ENCODE results near the gene HJURP.

The HJURP gene

DNA sequence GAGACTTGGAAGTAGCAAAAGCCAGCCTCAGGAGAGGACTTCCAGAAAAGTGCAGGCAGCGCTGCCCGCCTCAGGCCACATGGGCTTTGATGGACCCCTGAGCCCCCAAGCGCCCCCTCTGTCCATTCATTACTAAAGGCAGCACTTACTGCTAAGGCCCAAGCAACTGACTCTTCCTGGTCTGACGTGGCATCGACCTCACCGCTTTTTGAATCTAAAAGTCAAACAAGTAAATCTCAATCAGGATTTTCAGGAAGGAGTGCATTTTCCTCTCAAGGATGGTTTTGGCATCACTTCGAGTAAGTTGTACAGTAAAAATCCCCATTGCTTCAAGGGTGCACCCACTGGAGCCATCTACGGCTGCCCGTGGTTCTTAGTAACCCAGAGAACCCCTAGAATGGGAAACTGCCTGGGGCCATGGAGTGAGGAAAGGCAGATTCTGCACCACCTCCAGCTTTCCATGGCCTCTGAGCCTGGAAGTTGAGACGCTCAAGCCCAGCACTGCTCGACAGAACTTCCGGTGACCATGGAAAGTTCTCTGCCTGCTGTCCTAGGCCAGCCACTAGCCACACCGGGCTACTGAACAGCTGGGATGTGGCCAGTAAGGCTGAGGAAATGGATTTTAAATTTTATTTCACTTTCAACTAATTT, 7.0 kb downstream of the HJURP start:
- DNase-seq: no peak

DNA sequence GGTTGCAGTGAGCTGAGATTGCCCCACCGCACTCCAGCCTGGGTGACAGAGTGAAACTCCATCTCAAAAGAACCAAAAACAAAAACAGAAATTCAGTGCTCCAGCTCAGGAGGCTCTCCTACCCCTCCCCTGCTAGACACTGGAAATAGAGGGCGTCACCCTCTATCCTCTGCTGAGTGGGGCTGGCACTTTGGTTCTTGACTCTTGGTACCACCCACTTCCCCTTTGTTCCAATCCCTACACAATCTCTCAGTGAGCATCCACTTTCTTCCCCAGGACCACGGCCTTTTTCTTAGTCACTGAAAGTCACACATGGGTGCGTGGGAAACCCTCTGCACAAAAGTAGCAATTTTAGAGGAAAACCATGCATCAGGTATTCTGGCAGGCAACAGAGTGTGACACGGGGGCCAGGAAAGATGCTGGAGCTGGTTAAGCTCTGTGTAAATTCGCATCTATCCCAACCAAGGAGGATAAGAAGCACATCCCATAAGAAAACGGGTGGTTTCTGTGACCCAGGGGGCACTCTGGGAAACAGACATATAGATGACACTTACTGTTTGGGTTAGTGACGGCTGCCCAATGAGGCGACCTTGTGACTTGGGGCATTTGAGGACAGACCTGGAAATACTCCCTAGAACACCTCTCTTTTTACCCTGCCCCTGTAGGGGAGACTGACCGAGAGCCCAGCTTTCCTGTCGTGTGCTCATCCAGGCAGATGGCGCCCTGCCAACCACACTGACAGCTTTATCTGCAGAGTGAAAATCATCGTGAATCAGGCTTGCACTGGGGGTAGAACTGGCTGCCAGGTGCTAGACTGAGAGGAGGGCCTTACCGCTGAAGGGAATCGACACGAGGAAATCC, 7.7 kb downstream of the HJURP start:
- DNase-seq: no peak

DNA sequence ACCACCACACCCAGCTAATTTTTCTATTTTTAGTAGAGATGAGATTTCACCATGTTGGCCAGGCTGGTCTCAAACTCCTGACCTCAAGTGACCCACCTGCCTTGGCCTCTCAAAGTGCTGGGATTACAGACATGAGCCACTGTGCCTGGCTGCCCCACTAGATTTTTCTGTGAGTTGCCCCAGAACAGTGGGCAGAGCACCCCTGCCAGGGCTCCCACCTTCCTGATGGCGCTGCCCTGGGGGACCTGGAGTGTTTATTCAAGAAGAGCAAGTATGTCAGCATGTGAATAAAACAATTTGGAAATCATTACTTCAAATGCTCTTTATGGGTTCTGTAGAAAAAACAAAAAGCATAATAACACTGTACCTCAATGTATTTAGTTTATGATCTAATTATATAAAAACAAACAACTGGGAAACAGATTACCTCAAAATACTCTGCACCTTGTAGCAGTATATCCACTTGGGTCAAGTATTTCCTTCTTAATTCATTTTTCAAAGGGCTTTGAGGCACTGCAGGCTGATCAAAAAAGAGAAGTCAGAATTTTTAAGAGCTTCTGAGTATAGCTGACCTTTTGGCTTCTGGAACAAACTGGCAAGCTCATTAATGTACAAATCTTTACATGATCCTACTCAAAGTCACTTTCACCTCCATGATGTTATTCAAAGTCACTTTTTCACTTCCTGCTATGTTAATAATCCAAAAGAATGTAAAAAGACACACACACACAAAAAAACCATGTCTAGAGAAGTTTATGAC, 8.9 kb downstream of the HJURP start:
- DNase-seq: no peak

DNA sequence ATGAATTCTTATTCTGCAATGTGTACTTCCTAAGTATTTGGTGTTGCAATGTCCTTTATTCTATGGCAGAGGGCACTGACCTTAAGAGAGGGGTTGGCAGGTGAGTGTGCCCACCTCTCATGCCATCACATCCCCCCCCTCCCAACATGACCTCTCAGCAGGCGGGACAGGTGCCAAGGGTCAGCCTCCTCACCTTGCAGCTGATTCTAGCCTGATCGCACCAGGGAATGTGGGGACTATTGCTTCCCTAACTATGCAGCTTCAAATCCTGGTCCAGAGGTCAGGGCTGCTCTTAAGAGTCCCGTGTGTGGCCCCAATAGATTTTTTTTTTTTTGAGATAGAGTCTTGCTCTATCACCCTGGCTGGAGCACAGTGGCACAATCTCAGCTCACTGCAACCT, 9.5 kb downstream of the HJURP start:
- no peak for DNase-seq

DNA sequence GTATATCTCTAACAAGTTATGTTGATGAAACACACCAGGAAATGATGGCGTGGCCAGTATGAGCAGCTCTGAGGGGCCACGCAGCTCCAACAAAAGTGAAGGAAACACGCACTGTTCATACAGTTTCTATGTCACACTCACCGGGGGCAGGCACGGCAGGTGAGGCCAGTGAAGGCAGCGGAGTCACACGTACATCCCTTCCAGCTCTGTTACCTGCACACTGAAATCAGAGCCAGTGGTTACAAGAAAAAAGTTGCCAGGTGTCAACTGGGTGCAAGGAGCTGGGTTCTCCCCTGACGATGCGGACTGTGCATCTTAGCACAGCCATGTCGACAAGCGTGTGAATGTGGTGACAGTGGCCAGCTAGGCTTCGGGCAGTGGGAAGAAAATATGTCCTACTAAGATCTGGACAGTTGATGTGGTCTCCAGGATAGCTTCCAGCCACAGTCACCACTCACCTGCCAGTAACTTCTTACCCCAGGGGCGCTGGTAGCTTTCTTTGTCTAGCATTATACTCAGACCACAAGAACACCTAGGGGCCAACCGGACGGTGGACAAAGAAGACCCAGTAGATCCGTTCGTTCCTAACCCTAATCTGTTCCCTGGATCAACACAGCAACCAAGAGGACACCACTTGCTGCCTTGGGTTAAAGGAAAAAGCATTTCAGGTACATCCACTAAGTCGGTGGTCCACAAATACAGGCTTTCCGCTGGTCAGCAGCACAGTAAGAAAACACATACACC, 10.1 kb downstream of the HJURP start:
- no peak for DNase-seq

DNA sequence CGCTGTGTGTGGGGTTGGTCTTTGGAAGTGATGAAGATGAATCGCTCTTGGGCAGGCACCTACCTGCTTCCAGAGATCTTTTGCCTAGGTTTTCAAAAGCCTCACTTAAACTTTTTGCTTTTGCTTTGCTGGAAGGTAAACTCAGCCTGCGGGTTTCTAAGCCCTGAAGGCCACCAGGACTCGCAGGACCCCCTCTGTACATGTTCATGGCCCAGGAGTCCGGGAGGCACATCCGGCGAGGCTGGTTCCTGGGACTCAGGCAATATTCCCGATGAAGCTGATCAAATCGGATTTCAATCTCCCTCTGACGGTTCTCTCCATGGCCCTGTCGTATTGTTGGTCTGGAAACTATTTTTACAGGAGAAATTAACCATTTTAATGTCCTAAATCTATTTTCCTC, 13.2 kb downstream of the HJURP start:
- DNase-seq: no peak

DNA sequence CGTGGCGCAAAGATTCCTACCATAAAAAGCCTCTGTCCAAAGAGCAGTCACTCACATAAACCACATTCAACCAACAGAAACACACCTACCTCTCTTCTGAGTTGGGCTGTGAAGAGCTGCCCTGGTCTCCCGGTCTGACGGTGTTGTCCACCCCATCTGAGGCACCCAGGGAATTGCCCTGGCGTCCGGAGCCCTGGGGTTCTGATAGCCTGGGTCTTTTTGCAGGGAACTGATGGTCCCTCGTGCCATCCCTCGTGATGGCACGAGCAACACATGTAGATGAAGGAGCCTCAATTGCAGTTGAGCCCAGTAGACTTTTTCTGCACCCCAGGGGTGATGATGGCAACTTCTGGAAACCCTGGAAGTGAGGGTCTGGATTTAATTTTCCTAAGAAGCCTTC, 13.8 kb downstream of the HJURP start:
- DNase-seq: no peak

DNA sequence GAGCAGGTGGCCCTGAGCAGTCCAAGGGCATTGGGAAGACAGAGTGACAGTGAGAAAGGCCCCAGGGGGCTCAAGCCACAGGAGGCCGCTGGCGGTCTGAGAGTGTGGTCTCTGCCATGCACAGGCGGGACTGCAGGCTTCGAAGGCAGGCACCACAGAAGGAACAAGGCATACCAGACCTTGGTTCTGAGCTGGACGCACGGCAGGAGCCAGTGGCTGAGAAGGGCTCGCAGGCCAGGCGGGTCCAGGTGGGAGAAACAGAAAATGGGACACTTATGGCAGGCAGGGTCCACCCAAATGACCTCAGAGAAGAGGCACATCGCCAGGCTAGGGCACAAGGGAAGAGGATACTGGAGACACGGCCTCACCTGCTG, 14.9 kb downstream of the HJURP start:
- no peak for DNase-seq

DNA sequence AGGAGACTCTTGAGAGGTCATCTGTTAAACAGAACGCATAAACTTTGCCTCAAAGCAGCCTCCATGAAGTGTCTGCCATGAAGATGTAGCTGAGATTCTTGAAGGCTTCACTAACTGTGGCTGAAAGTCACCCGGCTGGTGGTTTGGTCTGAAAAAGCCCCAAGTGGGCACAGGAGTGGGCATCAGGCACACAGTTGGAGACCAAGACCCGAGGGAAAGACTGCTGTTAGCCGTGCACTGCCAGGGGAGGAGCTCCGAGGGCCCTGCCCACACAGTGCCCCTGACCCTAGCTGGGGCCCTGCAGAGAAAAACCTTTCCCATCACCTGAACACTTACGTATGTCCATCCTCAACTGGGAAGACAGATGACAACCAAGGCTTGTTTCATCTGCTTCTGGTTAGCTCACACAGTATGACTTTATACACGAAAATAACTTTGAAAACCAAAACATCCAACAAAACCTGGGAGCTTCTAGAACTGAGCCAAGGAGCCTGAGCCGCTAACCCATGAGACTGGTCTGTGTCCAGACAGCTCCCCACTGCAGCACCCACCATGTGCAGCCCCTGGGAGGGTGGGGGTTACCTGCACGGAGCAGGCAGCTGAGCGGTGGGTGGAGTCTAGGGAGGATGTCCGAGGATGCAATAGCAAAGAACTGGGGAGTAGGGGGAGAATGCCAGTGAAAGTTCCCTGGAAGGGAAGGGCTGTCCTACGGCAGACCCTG, 15.4 kb downstream of the HJURP start:
- DNase-seq: no peak

DNA sequence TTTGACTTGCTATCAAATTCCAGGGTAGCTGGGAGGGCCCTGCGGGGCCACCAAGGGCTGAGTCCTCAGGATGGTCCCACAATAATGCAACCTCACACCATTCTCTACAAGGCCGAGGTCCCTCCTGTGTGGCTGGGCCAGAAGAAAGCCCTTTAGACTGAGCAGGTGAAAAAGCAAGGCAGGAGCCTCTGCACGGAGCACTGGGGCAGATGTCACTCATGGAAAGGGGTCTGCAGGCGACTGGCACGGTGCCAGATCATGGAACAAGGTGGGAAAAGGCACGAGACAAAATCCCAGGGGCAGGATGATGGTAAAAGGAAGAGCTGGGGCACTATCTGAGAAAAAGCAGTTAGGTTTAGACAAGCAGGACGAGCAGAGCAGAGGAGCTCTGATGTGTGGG, 16.1 kb downstream of the HJURP start:
- no peak for DNase-seq

DNA sequence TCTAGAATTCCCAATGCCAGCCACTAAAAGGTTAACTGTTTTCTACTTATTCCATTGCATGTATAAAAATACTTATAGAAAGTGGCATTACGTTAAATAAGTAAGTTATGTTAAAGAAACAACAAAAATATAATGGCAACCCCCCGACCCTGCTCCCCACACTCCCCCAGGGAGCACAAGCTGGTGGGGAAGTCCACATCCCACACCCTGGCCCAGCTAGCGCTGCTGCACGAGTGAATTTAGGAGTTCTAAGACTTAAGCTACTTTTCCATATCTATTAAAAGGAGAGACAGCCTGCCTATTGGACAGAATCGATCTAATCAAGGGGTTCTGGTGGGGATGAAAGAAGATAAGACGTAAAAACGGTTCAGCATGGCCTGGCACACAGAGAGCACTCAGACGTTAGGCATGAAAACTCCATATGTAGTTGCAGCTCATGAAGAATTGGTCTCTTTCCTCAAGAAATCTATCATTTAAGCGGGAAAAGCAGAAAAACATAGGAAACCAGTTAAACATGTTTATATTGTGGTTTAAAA, 16.6 kb downstream of the HJURP start:
- no peak for DNase-seq

DNA sequence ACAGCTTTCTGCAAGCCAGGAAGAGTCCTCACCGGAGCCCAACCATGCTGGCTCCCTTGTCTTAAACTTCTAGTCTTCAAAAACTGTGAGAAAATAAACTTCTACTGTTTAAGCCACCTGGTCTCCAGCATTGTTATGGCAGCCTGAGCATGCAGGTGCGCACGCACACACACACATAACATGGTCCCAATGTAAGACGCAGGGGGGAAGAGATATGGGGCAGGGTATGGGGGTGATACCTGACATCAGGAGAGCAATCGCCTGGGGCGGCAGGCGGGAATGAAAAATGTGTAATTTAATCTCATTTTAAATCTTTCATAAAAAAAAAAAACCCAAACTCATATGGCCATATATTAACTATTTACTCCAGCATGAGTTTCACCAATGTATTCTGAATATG, 18.0 kb downstream of the HJURP start:
- DNase-seq: no peak

DNA sequence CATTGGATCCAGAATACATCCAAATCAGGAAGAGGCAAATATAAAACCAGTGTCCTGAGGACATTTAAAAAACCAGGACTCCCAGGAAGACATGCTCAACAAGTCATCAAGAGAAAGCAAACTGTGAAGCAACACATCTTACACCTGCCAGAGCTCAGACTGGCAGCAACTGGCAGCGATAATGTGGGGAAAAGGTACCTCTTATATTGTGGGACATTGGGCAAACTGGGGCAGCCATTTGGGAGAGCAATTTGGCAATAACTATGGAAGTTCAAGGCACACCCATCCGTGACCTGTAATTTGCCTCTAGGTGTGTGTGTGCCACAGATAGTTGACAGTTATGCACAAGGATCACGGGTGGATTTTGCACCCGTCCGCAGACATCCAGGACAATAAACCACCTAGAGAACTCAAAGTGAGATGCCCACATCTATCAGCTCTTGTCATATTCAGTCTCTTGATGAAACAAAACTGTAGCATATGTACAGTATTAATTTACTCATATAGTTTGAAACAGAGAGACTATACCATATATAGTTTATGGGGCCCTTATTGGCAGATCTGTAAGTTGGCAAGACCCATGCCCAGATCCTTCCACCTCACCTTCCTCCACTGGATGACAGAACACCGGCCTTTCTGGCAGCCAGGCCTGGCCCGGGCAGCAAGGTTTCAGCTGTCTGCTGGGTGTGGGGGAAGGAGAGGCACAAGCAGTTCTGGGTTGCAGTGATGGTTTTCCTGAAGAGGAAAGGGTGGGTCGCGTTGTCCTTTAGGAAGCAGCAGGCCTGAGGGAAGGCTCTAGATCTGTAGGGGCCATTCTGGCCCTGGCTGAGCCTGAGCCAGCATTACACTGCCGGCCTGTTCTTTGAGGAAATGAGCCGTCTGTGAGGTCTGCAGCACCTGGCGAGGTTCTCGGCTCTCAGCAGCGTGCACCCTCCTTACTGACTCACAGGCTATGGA, 18.8 kb downstream of the HJURP start:
- no peak for DNase-seq

DNA sequence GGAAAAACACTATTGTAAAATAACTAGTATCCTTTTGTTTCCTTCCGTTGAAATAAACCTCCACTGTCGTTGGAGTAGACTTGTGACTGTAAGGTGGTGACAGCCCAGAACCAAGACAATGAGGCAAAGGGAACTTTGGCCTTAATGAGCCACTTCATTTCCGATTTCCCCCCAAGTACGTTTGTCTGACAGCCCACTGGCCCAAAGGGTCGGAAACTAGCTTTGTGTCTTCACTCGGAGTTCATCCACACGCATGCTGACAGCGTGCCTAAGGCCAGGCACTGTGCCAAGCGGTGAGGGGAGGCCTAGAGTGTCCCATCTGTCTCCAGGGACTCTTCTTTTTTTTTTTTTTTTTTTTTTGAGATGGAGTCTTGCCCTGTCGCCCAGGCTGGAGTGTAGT, 21.0 kb downstream of the HJURP start:
- DNase-seq: no peak

DNA sequence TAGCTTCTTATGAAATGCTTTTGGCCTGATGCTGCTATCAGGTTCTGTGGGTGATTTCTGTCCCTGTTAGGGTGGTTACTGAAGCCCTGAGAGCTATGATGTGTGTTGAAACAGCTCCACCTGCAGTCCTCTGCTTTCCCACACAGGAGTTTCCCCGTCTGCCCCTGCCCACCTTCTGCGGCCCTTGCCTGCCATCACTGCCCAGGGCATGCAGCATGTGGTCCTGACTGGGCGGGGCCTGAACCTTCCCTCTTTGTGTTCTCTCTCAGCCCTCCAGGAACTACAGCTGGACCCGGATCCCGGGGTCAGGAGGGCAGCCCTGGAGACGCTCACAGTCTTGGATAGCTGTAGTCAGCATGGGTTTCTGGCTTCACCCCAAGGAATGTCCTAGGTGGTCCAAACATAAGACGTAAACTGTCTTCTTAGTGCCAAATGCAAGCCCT, 21.4 kb downstream of the HJURP start:
- DNase-seq: no peak

DNA sequence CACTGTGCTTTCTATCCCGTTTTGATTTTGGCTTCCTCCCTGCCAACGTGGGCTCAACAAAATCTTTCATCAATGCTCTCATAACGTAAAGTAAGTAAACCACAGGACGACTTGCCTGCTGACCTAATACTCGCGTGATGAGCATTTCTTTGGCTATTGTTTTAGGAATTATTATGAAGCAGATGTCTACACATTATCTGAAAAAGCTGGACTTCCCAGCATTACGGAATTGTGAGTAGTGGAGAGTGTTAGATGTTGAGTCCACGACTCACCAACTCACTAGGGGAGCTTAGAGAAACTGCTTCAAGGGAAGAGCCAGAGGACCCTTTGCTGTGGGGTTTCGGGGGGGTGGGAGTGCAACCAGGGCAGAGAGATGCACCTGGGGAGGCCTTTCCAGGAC, 21.9 kb downstream of the HJURP start:
- no peak for DNase-seq

DNA sequence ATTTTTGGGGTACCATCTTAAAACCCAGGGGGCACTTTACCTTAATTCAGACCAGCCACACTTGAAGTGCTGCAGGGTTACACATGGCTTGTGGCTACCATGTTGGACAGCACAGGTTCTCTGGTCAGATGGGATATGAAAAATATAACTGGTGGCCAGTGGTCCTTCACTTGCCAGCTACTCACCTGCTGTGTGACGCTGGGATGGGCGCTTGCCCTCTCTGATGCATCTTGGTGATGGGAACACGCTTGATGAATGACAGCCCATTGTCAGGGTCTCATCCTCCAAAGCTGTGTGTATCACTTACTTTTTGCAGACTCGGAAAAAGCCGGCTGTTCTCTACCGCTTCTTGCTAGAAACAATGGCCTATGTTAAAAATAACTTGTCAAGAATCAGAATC, 22.5 kb downstream of the HJURP start:
- DNase-seq: no peak

DNA sequence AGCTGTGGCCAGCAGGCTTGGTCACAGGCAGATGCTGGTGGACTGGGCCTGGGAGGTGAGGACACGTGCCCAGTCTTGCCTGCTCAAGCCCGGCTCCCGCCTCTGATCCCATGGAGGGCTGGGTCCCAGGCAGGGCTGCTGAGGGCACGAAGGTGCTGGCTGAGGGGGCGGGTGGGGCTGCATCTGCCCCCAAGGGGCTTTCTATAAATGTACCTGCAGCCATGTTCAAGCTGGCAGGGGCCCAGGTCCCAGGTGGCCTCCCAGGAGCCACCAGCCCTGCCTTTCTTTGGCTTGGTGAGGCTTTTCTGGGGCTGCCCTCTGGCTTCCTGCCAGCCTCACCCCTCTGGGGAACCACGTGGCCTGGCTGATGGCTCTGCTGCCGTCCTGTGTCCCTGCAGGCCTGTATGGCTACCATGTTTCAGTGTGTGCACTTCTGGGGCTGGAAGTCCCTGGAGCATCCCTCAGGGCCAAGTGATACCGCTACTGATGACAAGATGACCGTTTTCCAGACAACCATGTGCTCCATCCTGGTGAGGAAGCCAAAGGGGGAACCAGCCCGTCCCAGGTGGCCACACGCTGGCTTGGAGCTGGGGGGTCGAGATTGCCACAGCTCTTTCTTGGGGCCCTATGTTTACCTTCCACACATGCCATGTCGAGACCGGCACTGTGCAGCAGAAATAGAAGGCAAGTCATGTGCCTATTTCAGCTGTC, 23.2 kb downstream of the HJURP start:
- no peak for DNase-seq

DNA sequence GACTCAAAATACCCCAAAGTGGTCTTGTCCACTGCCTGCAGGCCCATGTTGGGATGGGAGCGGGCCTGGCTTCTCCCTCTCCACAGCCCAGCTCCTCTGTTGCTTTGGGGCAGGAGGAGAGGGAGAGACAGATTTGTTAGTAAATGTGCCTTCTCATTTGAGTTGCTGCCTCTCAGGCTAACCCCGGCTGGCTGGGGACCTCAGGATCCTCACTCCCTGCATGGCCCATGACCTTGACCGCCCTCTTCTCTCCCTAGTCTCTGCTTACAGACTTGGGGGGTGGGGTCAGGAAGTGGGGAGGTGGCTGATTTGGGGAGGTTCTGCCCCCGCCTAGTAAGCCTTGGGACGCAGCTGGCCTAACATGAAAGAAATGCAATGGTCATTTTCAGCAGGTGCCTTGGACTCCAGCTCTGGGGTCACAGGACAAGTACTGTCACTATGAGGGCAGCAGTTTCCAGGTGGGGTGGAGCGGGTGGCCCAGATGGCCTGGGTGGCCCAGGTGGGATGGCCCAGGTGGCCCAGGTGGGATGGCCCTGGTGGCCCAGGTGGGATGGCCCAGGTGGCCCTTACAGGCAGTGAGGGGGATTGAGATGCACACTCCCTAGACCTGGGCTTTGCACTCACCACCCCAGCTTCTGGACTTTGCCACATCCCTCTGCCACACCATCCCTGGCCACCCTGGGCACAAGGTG, 24.1 kb downstream of the HJURP start:
- no peak for DNase-seq
